Natural killer cell (primary cell): ENCODE measurements around the gene CHD5. TPM values are rescaled to one million over a fixed set of nuclear protein-coding genes. Genes with fewer than 3 reads are reported as not detected.

Experiments used
- ATAC-seq, 3 donors: fragments of 150-1000 bp in 2 of 3; fragments of 200-7000 bp in 1 of 3; cut with Tn5 transposase; 1 replicate in 1 of 3; 2 replicates in 2 of 3; pipeline ENCODE4 v1.10.0; 2021; ENCODE audit warnings: mild to moderate bottlenecking in 2 of 3, moderate library complexity in 2 of 3
- DNase-seq, 2 donors: peaks; one replicate each; pipeline versions ENCODE4 v3.0.0 to v3.0.0-alpha.2; 2013 to 2021; ENCODE audit warnings: mixed read lengths in 1 of 2
- H3K27ac ChIP-seq: one replicate; pipeline ENCODE4 v1.5.1; 2013; ENCODE audit warnings: mild to moderate bottlenecking, low read length
- H3K27me3 ChIP-seq: one replicate; pipeline ENCODE4 v1.6.1; 2013; ENCODE audit warnings: low read length; ENCODE audit not compliant: control insufficient read depth, insufficient read depth
- H3K36me3 ChIP-seq: one replicate; pipeline ENCODE4 v1.6.1; 2013; ENCODE audit warnings: low read length; ENCODE audit not compliant: control insufficient read depth, insufficient read depth
- H3K4me1 ChIP-seq: one replicate; pipeline ENCODE4 v1.6.1; 2013; ENCODE audit warnings: low read length; ENCODE audit not compliant: control insufficient read depth, insufficient read depth
- H3K4me3 ChIP-seq: one replicate; pipeline ENCODE4 v1.5.1; 2013; ENCODE audit warnings: low read length
- H3K9me3 ChIP-seq: one replicate; pipeline ENCODE4 v1.6.1; 2013; ENCODE audit warnings: low read length; ENCODE audit not compliant: control insufficient read depth, insufficient read depth
- H3K27ac Mint-ChIP-seq, 2 donors: one replicate each; pipeline ENCODE4 v1.8.0; 2022; ENCODE audit warnings: mild to moderate bottlenecking in 2 of 2, mixed read lengths in 2 of 2, moderate library complexity in 1 of 2
- H3K27me3 Mint-ChIP-seq, 2 donors: one replicate each; pipeline ENCODE4 v1.8.0; 2022; ENCODE audit warnings: low read depth in 2 of 2, mixed read lengths in 2 of 2
- H3K36me3 Mint-ChIP-seq: one replicate; pipeline ENCODE4 v1.8.0; 2022; ENCODE audit warnings: mixed read lengths
- H3K4me1 Mint-ChIP-seq, 2 donors: one replicate each; pipeline ENCODE4 v1.8.0; 2022; ENCODE audit warnings: mixed read lengths in 2 of 2
- H3K4me3 Mint-ChIP-seq: one replicate; pipeline ENCODE4 v1.8.0; 2022; ENCODE audit warnings: mild to moderate bottlenecking, moderate library complexity, mixed read lengths
- H3K9me3 Mint-ChIP-seq, 2 donors: one replicate each; pipeline ENCODE4 v1.8.0; 2022; ENCODE audit warnings: mixed read lengths in 2 of 2
- CTCF ChIP-seq: fragments of 200-600 bp; IDR thresholded peaks from one replicate; pipeline ENCODE4 v1.8.0; 2022; ENCODE audit warnings: antibody characterized with exemption
- WGBS: methylation state at CpG from one replicate; pipeline ENCODE4 v1.1.7; 2013; ENCODE audit warnings: missing lambda C conversion rate; ENCODE audit not compliant: insufficient coverage; 5-methylcytosine and 5-hydroxymethylcytosine counted together
- intact Hi-C: fragments of 100-400 bp; cut with micrococcal nuclease; formaldehyde crosslinking; loops from one replicate; pipeline ENCODE4 v1.14.2; 2022
- total RNA-seq, 4 donors: library from RNA; stranded (reverse); fragments of 120-200 nt in 1 of 4; gene quantifications; one replicate each; pipeline versions ENCODE4 v1.2.3 to v1.2.4, GENCODE V29; 2013 to 2022

CHD5 gene
- total RNA-seq, 3 donors from 2014 or later (not counting 1 experiment from before 2014, with no cell fraction given): 0.34 to 1.2 (median 0.73) TPM

GRCh38 chr1:6086358-6086757 lies 93.8 kb downstream of the CHD5 start:
- no peaks in the 10 kb centered on the region for H3K9me3 ChIP-seq
- ATAC-seq: no peak
- 94% methylated on average over 13 of the region's 13 CpGs for WGBS
- Mint-ChIP-seq H3K27ac (peak overlapping the region in 1 of 2 donors; percentile 54), H3K9me3 (no peaks in the 10 kb centered on the region), H3K4me3 (no peak overlapping the region), H3K36me3 (peaks cover 7% of the 10 kb centered on the region), H3K27me3 (no peaks in the 10 kb centered on the region), H3K4me1 (peaks cover 5 to 6% of the 10 kb centered on the region in 2 donors)
- DNase-seq: no peak
- intact Hi-C loops: no loop called here
- TF ChIP-seq CTCF: no peak
- H3K36me3 ChIP-seq: peaks cover 50% of the 10 kb centered on the region
- H3K27ac ChIP-seq: no peak overlapping the region
- H3K4me1 ChIP-seq: no peaks in the 10 kb centered on the region
- H3K4me3 ChIP-seq: no peak overlapping the region
- no peaks in the 10 kb centered on the region for H3K27me3 ChIP-seq

GRCh38 chr1:6085666-6086065 lies 94.5 kb downstream of the CHD5 start:
- peaks cover 50% of the 10 kb centered on the region for H3K36me3 ChIP-seq
- no peak overlapping the region for H3K27ac ChIP-seq
- H3K4me1 ChIP-seq: no peaks in the 10 kb centered on the region
- H3K36me3 Mint-ChIP-seq: no peaks in the 10 kb centered on the region
- H3K27me3 ChIP-seq: no peaks in the 10 kb centered on the region
- H3K9me3 ChIP-seq: no peaks in the 10 kb centered on the region
- H3K27ac Mint-ChIP-seq: no peak overlapping the region
- intact Hi-C loops: no loop called here
- no peak for TF ChIP-seq CTCF
- H3K4me1 Mint-ChIP-seq: peaks cover 0 to 6% of the 10 kb centered on the region in 2 donors
- WGBS: 97% methylated on average over 13 of the region's 13 CpGs
- H3K9me3 Mint-ChIP-seq: no peaks in the 10 kb centered on the region
- H3K4me3 Mint-ChIP-seq: no peak overlapping the region
- DNase-seq (no peak), ATAC-seq (no peak)
- H3K27me3 Mint-ChIP-seq: no peaks in the 10 kb centered on the region
- no peak overlapping the region for H3K4me3 ChIP-seq

DNA sequence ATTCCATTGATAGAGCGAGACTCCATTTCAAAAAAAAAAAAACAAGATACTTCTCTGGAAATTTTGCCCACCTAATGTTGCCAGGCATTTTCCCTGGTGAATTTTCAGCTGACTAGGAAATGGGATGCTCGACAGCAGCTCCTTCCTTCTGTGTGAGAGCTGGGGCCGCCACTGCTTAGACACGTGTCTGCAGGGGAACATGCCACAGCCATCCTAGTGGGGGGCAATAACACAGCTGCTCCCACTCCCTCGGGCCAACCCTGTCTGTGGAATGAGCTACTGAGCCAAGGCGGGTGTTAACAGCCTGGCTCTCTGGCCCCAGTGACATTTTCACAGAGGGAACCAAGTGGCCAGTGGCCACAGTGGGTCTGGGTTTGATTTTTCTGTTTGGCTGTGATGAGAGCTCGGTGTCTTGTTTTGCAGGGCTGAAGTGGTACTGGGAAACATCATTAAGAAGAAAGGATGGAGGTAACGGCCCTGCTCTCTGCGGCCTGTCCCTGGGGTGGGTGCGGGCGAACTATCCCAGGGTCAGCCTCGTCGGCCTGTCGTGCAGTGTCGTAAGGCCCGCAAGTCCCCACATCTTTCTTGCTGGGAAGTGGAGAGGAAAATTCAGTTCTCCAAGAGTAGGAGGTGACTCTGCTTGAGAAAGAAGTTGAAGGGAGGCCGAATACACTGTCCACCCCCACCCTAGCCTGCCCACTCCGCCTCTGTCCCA lies 95.2 kb downstream of the CHD5 start:
- no peak for ATAC-seq
- Histone ChIP-seq H3K4me1 (no peaks in the 10 kb centered on the region), H3K27me3 (no peaks in the 10 kb centered on the region), H3K9me3 (no peaks in the 10 kb centered on the region), H3K36me3 (peaks cover 52% of the 10 kb centered on the region), H3K4me3 (no peak overlapping the region), H3K27ac (no peak overlapping the region)
- no peaks in the 10 kb centered on the region for H3K27me3 Mint-ChIP-seq
- WGBS: 98% methylated on average over 15 of the region's 18 CpGs
- no peaks in the 10 kb centered on the region for H3K9me3 Mint-ChIP-seq
- no peaks in the 10 kb centered on the region for H3K36me3 Mint-ChIP-seq
- no peak for TF ChIP-seq CTCF
- H3K27ac Mint-ChIP-seq: peak overlapping the region in 1 of 2 donors; percentile 54
- DNase-seq: no peak
- H3K4me3 Mint-ChIP-seq: no peak overlapping the region
- H3K4me1 Mint-ChIP-seq: peaks cover 0 to 6% of the 10 kb centered on the region in 2 donors
- intact Hi-C loops: no loop called here
